ENCODE measurements around the gene DOCK7.

- TF ChIP-seq CTCF (conservative IDR thresholded peaks at IDR 0.05 in 1 of 2, IDR thresholded peaks at IDR 0.05 in 1 of 2; ENCODE audit: extremely low read depth in 1 of 2, insufficient read depth in 1 of 2, low read depth in 1 of 2, low read length in 2 of 2) (no peak), EZH2 (IDR thresholded peaks at IDR 0.05; ENCODE audit: borderline replicate concordance, low read length) (no peak)
Measured at GRCh38 chr1:62437273-62437940, 250.8 kb downstream of the DOCK7 start.

All from mammary epithelial cell (primary cell).